H1 (cell line): Measurements from ENCODE around the gene MAPK11. TPM values are rescaled to one million over a fixed set of nuclear protein-coding genes. Genes with fewer than 3 reads are reported as not detected.

Source experiments
- CHD2 ChIP-seq: IDR thresholded peaks from 2 replicates; pipeline ENCODE4 v1.6.1; 2012; ENCODE audit warnings: low read length, improper control_type of control experiment
- EP300 ChIP-seq, 2 experiments: IDR thresholded peaks; 1 replicate in 1 of 2; 2 replicates in 1 of 2; pipeline ENCODE4 v1.6.1; 2011 to 2012; ENCODE audit warnings: low read depth in 2 of 2, low read length in 2 of 2, mild to moderate bottlenecking in 2 of 2, borderline replicate concordance in 1 of 2, inconsistent platforms in 1 of 2, moderate library complexity in 1 of 2
- HDAC6 ChIP-seq: IDR thresholded peaks from one replicate; pipeline ENCODE4 v1.7.1; 2012; ENCODE audit warnings: low read depth, mild to moderate bottlenecking, inconsistent platforms, low read length, moderate library complexity
- KDM4A ChIP-seq: IDR thresholded peaks from one replicate; pipeline ENCODE4 v1.7.1; 2012; ENCODE audit warnings: low read depth, mild to moderate bottlenecking, moderate library complexity, low read length, inconsistent platforms; ENCODE audit not compliant: severe bottlenecking
- NRF1 ChIP-seq: IDR thresholded peaks from 2 replicates; pipeline ENCODE4 v1.6.1; 2011; ENCODE audit warnings: mild to moderate bottlenecking, low read depth, low read length, improper control_type of control experiment
- PHF8 ChIP-seq: fragments of 200-600 bp; sonication (generic); conservative IDR thresholded peaks from 2 replicates; pipeline ENCODE4 v1.7.1; 2012; ENCODE audit warnings: low read depth, mild to moderate bottlenecking, inconsistent platforms, low read length, moderate library complexity
- RBBP5 ChIP-seq: IDR thresholded peaks from 2 replicates; pipeline ENCODE4 v1.7.1; 2012; ENCODE audit warnings: low read depth, mild to moderate bottlenecking, inconsistent platforms, low read length, moderate library complexity, borderline replicate concordance
- SIX5 ChIP-seq: IDR thresholded peaks from 2 replicates; pipeline ENCODE4 v1.6.1; 2011; ENCODE audit warnings: mild to moderate bottlenecking, low read depth, low read length
- YY1 ChIP-seq: IDR thresholded peaks from 2 replicates; pipeline ENCODE4 v1.6.1; 2011; ENCODE audit warnings: low read depth, mild to moderate bottlenecking, low read length
- polyA plus RNA-seq, 7 experiments: library from polyadenylated mRNA; depleted of rRNA in 3 of 7; stranded (reverse) in 5 of 7; unstranded in 2 of 7; fragments of >200 nt in 5 of 7; fragments of 200-250 nt in 2 of 7; gene quantifications; 1 replicate in 5 of 7; 2 replicates in 1 of 7; 4 replicates in 1 of 7; pipeline versions ENCODE4 v1.2.1 to v1.2.3, GENCODE V29; 2011 to 2013; ENCODE audit warnings: missing spikeins in 2 of 7, mixed read lengths in 2 of 7
- total RNA-seq: library from RNA; stranded (reverse); fragmentation: NEBNext Ultra II Directional; extraction: Animal tissue kit (Norgen Biotek cat#: 25700); gene quantifications from 2 replicates; pipeline ENCODE4 v1.2.1, GENCODE V29; 2021
- TF ChIP-seq, protein P1 (sequence below): IDR thresholded peaks from 2 replicates; pipeline ENCODE4 v1.6.1; 2011; ENCODE audit warnings: low read depth, mild to moderate bottlenecking, low read length; ENCODE audit not compliant: insufficient read depth

The MAPK11 gene
- total and polyA plus RNA-seq, 2 of the 8 experiments (the other 6 are each of a cell fraction or from before 2014, with no cell fraction given): 0.70 to 1.5 TPM

DNA sequence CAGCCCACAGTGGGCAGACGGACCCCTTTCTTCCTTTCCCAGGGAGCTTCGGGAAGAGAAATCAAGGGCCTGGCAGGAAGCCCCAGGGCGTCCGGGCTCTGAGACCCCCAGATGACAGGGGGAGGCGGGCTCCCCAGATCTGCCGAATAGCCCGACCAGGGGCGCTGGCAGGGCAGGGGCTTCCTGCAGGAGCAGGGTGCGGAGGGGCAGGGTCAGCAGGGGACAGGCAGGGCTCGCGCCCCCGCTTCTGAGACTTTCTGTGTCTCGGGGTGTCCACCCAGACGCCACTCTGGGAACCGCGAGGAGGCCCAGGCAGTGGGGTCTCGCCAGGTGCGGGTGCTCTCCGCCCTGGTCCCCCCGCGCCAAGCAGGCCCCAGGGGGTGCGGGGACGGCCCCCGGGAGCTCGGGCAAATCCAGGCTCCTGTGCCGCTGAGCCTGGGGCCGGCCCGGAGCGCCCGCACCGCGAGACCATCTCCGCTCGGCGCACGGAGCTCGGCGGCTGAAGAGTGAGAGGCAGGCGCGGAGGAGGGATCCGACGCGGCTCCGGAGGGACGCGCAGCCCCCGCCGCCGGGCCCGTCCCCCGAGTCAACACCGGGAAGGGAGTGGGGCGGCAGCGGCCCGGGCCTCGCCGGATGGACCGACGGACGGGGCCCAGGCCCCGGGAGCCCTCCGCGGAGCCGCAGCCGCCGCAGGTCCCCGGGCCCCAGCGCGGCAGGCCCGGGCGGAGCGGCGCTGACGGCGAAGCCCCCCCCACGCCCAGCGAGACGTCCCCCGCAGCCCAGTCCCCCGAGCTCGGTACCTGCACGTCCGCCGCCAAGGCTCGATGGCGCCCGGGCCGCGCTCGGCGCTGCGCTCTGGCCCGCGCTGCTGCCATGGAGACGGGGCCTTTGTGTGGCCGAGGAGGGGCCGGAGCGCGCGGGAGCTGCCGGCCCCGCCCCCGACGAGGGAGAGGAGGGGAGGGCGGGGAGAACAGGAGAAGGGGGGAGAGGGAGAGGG, 36.9 kb upstream of the MAPK11 start, which contains the start of gene PLXNB2 (continued):
- TF ChIP-seq KDM4A (peak; percentile 85), NRF1 (no peak), SIX5 (no peak), YY1 (peak; percentile 54; the same call in 1 of the 2 replicates), EP300 (IDR thresholded peaks at IDR 0.05; ENCODE audit: borderline replicate concordance in 1 of 2, low read depth in 2 of 2, low read length in 2 of 2) (no peak), PHF8 (peak; percentile 38; the same call in 1 of the 2 replicates), CHD2 (no peak), RBBP5 (peak; percentile 60; the same call in 1 of the 2 replicates), HDAC6 (no peak)
- TF ChIP-seq, protein P1, sequence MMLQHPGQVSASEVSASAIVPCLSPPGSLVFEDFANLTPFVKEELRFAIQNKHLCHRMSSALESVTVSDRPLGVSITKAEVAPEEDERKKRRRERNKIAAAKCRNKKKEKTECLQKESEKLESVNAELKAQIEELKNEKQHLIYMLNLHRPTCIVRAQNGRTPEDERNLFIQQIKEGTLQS: no peak
